T1000 (cell line): ENCODE data around the gene ZNF628.

Experiments
- DNase-seq: peaks from one replicate; lab custom pipeline; 2025; ENCODE audit warnings: mixed read lengths; lab: John Stamatoyannopoulos, UW

The ZNF628 gene

DNA sequence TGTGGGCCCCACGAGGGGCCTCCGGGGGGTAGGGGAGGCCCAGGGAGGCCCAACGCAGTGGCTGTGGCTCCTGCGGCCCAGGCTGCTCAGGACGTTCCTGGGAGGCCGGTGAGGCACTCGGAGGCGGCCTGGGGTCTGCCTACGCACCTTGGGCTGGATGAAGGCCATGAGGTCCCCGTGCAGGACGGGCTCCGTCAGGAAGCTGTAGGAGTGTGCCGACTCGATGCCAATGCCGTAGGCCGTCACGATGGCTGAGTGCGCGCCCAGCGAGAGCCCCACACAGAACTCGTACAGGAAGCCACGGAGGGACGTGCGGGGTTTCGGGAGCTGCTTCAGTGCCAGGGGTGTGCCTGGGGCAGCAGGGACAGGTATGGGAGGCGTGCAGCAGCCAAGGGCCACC is 54.6 kb downstream of the ZNF628 start:
- no peak for DNase-seq
